AG09309 (cell line): ENCODE data around the gene PDPN.

Experiments
- DNase-seq: peaks from one replicate; pipeline ENCODE4 v3.0.0-alpha.2; 2010; ENCODE audit warnings: low read depth
- H3K4me3 ChIP-seq: 2 replicates; pipeline ENCODE4 v1.5.1; 2011; ENCODE audit warnings: mild to moderate bottlenecking, low read depth, low read length, moderate library complexity; ENCODE audit not compliant: control insufficient read depth
- TF ChIP-seq, protein P1 (sequence below): IDR thresholded peaks from 2 replicates; pipeline ENCODE4 v1.5.1; 2011; ENCODE audit warnings: mild to moderate bottlenecking, low read depth, low read length, inconsistent platforms; ENCODE audit not compliant: insufficient read depth, control insufficient read depth; ENCODE audit errors: missing control alignments

Gene PDPN

DNA sequence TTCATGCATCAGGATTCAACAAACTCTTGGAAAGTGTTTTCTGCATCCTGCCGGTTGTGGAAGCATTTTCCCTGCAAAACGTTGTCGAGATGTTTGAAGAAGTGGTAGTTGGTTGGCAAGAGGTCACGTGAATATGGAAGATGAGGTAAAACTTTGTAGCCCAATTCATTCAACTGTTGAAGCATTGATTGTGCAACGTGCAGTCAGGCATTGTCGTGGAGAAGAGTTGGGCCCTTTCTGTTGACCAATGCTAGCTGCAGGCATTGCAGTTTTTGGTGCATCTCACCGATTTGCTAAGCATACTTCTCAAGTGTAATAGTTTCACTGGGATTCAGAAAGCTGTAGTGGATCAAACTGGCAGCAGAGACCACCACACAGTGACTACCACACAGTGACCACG is 59.4 kb downstream of the PDPN start:
- no peak overlapping the region for H3K4me3 ChIP-seq
- DNase-seq, result no peak
- TF ChIP-seq, protein P1, sequence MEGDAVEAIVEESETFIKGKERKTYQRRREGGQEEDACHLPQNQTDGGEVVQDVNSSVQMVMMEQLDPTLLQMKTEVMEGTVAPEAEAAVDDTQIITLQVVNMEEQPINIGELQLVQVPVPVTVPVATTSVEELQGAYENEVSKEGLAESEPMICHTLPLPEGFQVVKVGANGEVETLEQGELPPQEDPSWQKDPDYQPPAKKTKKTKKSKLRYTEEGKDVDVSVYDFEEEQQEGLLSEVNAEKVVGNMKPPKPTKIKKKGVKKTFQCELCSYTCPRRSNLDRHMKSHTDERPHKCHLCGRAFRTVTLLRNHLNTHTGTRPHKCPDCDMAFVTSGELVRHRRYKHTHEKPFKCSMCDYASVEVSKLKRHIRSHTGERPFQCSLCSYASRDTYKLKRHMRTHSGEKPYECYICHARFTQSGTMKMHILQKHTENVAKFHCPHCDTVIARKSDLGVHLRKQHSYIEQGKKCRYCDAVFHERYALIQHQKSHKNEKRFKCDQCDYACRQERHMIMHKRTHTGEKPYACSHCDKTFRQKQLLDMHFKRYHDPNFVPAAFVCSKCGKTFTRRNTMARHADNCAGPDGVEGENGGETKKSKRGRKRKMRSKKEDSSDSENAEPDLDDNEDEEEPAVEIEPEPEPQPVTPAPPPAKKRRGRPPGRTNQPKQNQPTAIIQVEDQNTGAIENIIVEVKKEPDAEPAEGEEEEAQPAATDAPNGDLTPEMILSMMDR, result no peak

DNA sequence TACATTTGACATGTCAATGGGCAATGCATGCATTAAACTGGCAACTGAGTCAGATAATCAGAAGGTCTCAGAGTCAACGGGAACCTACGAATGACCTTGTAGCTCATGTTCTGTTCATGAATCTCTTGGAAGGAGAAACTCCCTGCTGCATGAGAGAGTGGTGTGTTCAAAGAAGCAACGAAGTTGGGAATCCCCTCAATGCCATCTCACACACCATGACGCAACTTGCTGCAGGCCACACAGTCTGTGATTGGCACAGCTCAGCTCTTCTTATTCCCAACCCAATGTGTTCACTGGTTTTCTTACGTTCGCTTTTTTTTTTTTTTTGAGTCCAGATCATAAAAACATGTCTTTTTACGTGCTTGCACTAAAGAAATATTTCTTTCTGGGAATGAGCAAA is 62.9 kb downstream of the PDPN start:
- no peak overlapping the region for H3K4me3 ChIP-seq
- TF ChIP-seq, protein P1, result no peak
- DNase-seq, result no peak

DNA sequence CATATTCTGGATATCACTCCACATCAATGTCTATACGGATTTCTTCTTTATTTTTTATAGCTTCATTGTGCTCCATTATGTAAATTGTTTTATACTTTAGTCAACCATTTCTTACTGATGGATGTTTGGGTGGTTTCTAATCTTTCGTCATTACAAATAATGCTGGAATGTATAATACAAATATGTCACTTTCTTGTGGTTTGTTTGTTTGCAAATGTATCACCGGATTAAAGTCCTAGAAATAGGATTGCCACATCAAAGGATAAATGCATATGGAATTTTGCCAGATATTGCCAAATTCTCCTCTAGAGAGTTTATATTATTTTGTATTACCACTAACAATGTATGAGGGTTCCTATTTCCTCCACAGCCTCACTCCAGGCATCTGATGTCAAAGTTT is 67.6 kb downstream of the PDPN start:
- H3K4me3 ChIP-seq, result no peak overlapping the region
- TF ChIP-seq, protein P1, result no peak
- DNase-seq, result no peak

DNA sequence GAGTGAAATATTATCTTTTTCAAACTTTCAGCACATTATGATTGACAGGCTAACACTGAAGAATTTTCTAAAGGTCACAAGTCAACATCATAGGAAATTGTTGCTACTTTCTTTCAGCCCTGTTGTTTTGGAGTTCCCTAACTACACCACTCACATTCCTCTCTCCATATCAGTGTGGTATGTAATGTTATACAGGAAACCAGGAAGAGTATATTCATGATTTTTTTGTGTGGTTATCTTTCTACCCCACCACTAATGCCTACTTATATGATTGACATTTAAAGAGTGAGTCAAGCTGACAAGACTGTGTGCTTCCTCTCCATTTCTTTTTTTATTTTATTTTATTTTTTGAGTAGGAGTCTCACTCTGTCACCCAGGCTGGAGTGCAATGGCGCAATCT is 68.6 kb downstream of the PDPN start:
- H3K4me3 ChIP-seq, result no peak overlapping the region
- no peak for DNase-seq
- TF ChIP-seq, protein P1, result no peak

DNA sequence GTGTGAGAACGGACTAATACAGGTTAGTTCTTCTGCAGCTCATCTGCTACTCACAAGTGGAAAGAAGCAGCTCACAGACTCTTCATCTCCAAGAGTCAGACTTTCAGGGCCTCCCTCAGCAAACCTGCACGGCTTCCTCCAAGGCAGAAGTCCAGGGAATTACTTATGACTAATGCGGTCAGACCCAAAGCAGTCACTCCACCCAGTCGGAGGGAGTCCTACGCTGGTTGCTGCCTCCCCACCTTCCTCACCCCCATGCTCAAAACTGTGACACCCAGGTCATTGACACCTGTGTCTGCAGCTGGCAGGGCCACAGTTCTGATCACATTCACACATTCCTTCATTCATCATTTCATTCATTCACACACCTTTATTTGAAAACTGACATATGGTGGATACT is 77.9 kb downstream of the PDPN start:
- TF ChIP-seq, protein P1, result no peak
- no peak overlapping the region for H3K4me3 ChIP-seq
- peak; percentile 5 for DNase-seq

DNA sequence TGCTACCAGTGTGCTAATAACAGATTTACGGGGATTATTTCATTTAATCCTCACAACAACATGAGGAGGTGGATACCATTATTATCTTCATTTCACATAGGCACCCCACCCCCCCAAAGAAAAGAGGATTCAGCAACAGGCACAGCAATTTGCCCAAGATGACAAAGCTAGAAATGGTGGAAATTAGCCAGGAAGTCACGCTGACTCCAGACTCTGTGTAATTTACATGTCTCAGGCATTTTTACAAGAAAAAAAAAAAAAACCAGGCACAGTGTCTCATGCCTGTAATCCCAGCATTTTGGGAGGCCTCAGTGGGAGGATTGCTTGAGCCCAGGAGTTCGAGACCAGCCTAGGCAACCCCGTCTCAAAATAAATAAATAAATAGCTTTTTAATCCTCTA is 78.9 kb downstream of the PDPN start:
- TF ChIP-seq, protein P1, result no peak
- peak; percentile 48 for DNase-seq
- no peak overlapping the region for H3K4me3 ChIP-seq

DNA sequence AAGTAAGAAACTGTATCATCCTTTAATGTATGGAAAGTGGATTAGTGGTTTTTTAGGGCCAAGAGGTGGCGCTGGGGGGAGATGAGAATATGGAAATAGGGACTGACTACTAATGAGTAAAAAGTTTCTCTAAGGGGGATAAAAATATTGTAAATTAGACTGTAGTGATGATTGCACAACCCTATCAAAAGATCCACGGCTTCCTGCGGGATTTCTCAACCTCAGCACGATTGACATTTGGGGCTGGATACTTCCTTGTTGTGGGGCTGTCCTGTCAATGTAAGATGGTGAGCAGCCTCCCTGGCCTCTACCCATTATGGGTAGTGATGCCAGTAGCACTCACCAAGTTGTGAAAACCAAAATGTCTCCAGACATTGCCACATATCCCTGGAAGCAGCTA is 80.3 kb downstream of the PDPN start:
- TF ChIP-seq, protein P1, result no peak
- no peak for DNase-seq
- H3K4me3 ChIP-seq, result no peak overlapping the region
